Measurements from ENCODE around the gene CARD16. TPM values are rescaled to one million over a fixed set of nuclear protein-coding genes. Genes with fewer than 3 reads are reported as not detected.
"Not testable (repeated sequence)": the region's sequence is repeated elsewhere in the genome, so short reads cannot be mapped to it uniquely, and the experiment has no call there.

The CARD16 gene
- total RNA-seq, result 4.2 TPM

DNA sequence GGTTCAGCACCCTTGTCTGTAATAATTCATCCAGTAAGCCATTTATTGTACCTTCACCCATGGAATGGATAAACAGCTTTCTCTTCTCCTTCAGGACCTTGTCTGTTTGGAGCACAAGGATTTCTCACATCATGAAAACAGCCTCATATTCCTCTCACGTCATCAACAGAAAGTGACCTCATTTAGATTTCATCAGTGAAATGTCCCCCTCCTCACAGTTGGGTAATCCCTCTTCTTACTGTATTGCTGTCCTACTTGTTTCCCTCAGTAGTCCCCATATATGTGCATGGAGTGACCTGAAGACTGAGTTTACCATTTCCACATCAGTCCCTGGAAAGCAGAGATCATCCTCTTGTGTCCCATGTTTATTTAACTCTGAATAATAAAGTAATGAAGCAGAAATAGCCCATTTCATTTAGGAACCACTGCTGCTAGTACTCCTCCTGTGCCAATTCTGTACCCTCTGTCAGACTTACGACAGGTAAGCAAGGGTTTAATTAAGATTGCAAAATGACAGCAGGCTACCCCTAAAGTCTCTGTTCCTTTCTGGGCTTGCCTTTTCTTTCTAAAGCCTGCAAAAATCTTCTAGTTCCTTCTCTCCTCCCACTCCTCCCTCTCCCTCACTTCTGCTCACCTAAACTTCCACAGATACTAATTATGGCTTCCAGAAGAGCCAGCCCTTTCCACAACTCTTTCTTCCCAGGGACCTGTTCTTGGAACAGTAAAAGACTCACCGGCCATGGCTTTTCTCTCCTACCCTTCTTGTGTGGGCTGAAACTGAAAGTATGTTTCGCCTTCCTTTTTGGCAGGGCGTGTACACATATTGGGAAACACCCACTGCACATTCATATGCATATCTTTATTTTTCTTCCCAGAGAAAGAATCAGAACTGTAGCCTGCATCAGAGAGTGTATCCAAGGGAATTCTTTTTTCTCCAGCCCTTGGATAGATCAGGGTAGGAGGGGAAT is at the start of gene CARD16:
CARD16 (minus strand) TSS at position 779 of the 968 bp plus-strand sequence; CDS start at position 741, 38 bp downstream.
- not testable (repeated sequence) for H3K36me3 ChIP-seq (ENCODE audit: control insufficient read depth in 3 of 3, insufficient read depth in 3 of 3, low read length in 3 of 3); H3K27me3 ChIP-seq (ENCODE audit: control insufficient read depth in 3 of 3, insufficient read depth in 3 of 3, low read length in 3 of 3); H3K9me3 ChIP-seq (ENCODE audit: control insufficient read depth in 3 of 3, low read length in 3 of 3); H3K4me1 ChIP-seq (ENCODE audit: control insufficient read depth in 3 of 3, insufficient read depth in 3 of 3, low read length in 3 of 3)
- peak within 1 kb of the TSS; percentile 64 for H3K27ac ChIP-seq (ENCODE audit: low read depth, low read length)
- peak within 1 kb of the TSS in 1 of 3 donors; percentile 44 for H3K9ac ChIP-seq (ENCODE audit: low read depth in 1 of 3, low read length in 3 of 3)
- H3K4me3 ChIP-seq (ENCODE audit: low read length in 3 of 3), result peak within 1 kb of the TSS; percentile 49 to 59 (median 56)

DNA sequence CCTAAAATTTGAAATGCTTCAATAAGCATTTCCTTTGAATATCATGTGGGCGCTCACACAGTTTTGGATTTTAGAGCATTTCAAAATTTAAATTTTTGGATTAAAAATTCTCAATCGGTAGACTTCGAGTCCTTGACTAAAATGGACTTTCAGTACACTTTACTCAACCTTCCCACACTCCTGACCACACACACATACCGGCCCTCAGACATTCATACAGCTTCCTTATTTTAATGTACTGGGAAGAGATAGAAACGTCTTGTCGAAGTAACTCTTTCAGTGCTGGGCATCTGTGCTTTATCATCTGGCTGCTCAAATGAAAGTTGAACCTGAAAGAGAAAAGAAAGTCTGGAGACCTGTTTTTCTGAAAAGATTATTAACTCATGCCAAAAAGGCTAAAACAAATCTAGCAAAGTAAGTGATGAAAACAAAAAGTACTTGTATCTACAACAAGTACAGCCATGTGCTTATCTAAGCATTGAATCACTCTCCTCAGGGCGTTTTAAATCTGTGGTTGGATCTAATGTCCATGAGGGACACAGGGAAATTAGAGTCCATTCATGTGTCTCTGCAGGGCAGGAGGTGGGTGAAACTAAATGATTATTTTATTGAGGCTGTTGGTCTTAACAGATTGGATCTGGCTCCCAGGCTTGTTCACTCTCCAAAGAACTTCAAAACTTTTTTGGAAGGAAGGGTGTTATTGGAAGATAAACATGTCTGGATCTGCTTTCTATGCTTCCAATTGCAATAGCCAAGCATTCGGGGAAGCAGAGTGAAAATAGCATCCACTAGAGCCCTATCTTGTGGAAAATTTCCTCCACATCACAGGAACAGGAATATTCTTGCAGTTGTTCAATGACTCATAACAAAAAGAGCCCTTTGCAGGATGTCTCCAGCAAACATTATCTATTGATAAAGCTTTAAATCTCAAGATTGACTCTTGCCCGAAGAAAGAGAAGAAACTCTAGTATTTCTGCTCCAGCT is 47.4 kb upstream of the CARD16 start:
- H3K4me1 ChIP-seq (ENCODE audit: control insufficient read depth in 3 of 3, insufficient read depth in 3 of 3, low read length in 3 of 3), result no peaks in the 10 kb centered on the region
- no peak overlapping the region for H3K4me3 ChIP-seq (ENCODE audit: low read length in 3 of 3)
- H3K9ac ChIP-seq (ENCODE audit: low read depth in 1 of 3, low read length in 3 of 3), result no peak overlapping the region
- H3K36me3 ChIP-seq (ENCODE audit: control insufficient read depth in 3 of 3, insufficient read depth in 3 of 3, low read length in 3 of 3), result no peaks in the 10 kb centered on the region
- H3K9me3 ChIP-seq (ENCODE audit: control insufficient read depth in 3 of 3, low read length in 3 of 3), result no peaks in the 10 kb centered on the region
- no peak overlapping the region for H3K27ac ChIP-seq (ENCODE audit: low read depth, low read length)
- no peaks in the 10 kb centered on the region for H3K27me3 ChIP-seq (ENCODE audit: control insufficient read depth in 3 of 3, insufficient read depth in 3 of 3, low read length in 3 of 3)

DNA sequence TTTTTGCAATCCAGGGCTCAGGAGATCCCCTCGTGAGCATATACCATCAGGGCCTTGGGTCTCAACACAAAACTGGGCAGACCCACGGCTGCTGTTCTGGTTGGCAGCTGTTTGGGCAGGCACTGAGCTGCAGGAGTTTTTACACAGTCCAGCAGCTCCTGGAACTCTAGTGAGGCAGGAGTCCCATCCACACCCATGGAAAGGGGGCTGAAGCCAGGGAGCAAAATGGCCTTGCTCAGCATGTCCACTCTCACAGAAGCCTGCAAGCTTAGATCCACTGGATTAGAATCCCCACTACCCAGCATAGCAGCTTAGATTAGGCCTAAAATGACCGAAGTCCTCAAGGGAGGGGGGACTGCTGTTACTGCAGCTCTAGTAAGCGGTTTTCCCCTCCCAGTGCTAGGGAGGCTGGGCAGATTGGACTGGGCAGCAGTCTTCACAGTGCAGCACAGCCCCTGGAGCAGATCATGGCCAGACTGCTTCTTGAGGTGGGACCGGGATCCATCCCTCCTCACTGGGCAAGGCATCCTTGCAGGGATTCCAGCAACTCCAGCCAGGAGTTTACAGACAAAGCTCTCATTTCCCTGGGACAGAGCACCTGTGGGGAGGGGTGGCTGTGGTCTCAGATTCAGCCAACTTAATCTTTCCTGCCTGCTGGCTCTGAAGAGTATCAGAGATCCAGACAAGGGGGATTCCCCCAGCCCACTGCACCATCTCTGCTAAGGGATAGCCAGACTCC is 36.4 kb upstream of the CARD16 start:
- H3K4me3 ChIP-seq (ENCODE audit: low read length in 3 of 3), result no peak overlapping the region
- no peaks in the 10 kb centered on the region for H3K9me3 ChIP-seq (ENCODE audit: control insufficient read depth in 3 of 3, low read length in 3 of 3)
- H3K27ac ChIP-seq (ENCODE audit: low read depth, low read length), result no peak overlapping the region
- H3K27me3 ChIP-seq (ENCODE audit: control insufficient read depth in 3 of 3, insufficient read depth in 3 of 3, low read length in 3 of 3), result no peaks in the 10 kb centered on the region
- no peak overlapping the region for H3K9ac ChIP-seq (ENCODE audit: low read depth in 1 of 3, low read length in 3 of 3)
- H3K4me1 ChIP-seq (ENCODE audit: control insufficient read depth in 3 of 3, insufficient read depth in 3 of 3, low read length in 3 of 3), result peaks cover 0 to 8% (median 2%) of the 10 kb centered on the region in 3 donors
- no peaks in the 10 kb centered on the region for H3K36me3 ChIP-seq (ENCODE audit: control insufficient read depth in 3 of 3, insufficient read depth in 3 of 3, low read length in 3 of 3)

DNA sequence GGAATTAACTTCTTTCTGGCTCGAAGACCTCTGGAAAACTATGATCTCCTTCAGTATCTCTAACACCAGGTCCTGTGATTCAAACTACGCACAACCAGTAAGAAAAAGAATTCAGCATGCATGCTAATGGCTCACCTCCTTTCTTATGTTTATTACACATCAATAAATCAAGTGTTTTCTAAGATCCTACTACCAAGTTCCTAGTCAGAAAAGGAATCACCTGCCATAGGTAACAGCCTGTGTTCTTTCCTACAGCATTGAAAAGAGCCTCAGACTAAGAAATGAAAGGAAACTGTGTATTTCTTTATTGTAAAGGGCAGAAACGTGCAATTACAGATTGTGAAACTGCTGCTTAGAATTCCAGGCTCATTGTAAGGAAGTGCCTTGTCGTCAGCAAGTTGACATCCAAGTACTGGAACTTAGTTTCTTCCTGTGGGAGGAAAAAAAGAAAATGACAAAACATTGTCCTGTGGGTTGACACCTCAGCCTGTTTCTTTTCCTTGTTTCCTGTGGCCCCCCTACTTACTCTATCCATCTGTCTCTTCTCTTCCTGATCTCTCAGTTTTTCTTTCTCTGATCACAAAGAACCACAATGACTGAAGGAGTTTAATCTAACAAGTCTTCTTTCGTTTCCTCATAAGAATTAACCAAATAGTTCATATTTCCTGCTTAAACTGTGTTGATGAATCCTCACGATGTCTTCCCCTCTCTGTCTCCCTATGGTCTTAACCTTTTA is 35.2 kb upstream of the CARD16 start:
- H3K9ac ChIP-seq (ENCODE audit: low read depth in 1 of 3, low read length in 3 of 3); H3K4me1 ChIP-seq (ENCODE audit: control insufficient read depth in 3 of 3, insufficient read depth in 3 of 3, low read length in 3 of 3); H3K27ac ChIP-seq (ENCODE audit: low read depth, low read length); H3K27me3 ChIP-seq (ENCODE audit: control insufficient read depth in 3 of 3, insufficient read depth in 3 of 3, low read length in 3 of 3); H3K36me3 ChIP-seq (ENCODE audit: control insufficient read depth in 3 of 3, insufficient read depth in 3 of 3, low read length in 3 of 3); H3K4me3 ChIP-seq (ENCODE audit: low read length in 3 of 3); H3K9me3 ChIP-seq (ENCODE audit: control insufficient read depth in 3 of 3, low read length in 3 of 3): not testable (repeated sequence)

DNA sequence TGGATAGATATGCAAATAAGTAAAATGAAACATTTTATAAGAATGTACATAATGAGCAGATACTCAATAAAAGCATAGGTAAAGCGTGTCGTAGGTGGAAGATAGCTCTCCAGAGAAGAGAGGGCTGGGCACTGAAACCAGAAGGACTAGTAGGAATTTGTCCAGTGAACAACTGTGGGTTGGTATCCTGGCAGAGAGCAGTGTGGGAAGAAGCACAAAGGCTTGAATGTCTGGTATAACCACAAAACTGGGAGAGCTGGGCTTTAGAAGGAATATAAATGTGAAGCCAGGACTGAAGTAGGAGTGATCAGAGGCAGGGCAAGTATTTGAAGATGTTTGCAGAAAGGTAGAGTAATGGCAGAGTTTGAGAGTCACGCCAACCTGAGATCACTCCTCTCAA is 33.1 kb upstream of the CARD16 start:
- Histone ChIP-seq H3K4me1 (ENCODE audit: control insufficient read depth in 3 of 3, insufficient read depth in 3 of 3, low read length in 3 of 3) (peaks cover 0 to 8% (median 2%) of the 10 kb centered on the region in 3 donors), H3K27me3 (ENCODE audit: control insufficient read depth in 3 of 3, insufficient read depth in 3 of 3, low read length in 3 of 3) (no peaks in the 10 kb centered on the region), H3K9ac (ENCODE audit: low read depth in 1 of 3, low read length in 3 of 3) (no peak overlapping the region), H3K36me3 (ENCODE audit: control insufficient read depth in 3 of 3, insufficient read depth in 3 of 3, low read length in 3 of 3) (no peaks in the 10 kb centered on the region), H3K27ac (ENCODE audit: low read depth, low read length) (no peak overlapping the region), H3K9me3 (ENCODE audit: control insufficient read depth in 3 of 3, low read length in 3 of 3) (no peaks in the 10 kb centered on the region), H3K4me3 (ENCODE audit: low read length in 3 of 3) (no peak overlapping the region)

DNA sequence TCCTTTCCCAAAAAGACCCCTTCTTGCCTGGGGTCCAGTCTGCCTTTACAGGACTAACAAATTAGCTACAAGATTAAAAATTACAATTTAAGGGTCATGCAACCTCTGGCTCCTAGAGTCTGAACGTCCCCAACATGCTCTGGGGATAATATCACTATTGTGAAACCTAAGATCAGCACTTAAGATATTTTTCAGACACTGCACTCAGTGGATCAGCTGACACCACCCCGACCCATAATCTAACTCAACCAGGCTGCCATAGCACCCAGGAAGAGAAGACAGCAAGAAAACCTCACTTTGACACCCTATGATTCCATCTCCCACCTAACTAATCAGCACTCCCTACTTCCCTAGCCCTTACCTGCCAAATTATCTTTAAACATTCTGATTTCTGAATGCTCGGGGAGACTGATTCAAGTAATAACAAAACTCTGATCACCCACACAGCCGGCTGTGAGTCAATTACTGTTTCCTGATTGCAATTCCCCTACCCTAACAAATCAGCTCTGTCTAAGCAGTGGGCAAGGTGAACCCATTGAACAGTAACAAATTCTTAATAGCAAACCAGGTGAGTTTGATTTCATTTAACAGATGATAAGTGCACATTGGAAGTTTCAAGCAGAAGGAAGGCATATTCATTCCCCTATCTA is 32.1 kb upstream of the CARD16 start:
- not testable (repeated sequence) for H3K4me1 ChIP-seq (ENCODE audit: control insufficient read depth in 3 of 3, insufficient read depth in 3 of 3, low read length in 3 of 3); H3K4me3 ChIP-seq (ENCODE audit: low read length in 3 of 3); H3K27me3 ChIP-seq (ENCODE audit: control insufficient read depth in 3 of 3, insufficient read depth in 3 of 3, low read length in 3 of 3); H3K9me3 ChIP-seq (ENCODE audit: control insufficient read depth in 3 of 3, low read length in 3 of 3); H3K27ac ChIP-seq (ENCODE audit: low read depth, low read length); H3K9ac ChIP-seq (ENCODE audit: low read depth in 1 of 3, low read length in 3 of 3); H3K36me3 ChIP-seq (ENCODE audit: control insufficient read depth in 3 of 3, insufficient read depth in 3 of 3, low read length in 3 of 3)

DNA sequence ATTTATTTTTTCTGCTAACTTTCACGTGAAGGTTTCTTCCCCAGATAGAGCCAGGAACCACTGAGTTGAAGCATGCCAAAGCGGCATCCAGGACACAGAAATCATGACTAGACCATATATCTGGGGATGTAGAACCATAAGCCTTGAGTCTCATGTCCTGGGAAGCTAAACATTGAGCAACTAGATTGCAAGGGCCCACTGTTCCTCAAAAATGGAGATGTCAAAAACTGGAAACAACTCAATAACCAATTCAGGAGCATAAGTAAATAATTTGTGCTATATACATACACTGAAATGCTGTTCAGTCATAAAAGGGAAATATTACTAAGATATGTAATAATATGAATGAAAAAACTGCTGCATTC is 29.0 kb upstream of the CARD16 start:
- H3K27ac ChIP-seq (ENCODE audit: low read depth, low read length), result no peak overlapping the region

DNA sequence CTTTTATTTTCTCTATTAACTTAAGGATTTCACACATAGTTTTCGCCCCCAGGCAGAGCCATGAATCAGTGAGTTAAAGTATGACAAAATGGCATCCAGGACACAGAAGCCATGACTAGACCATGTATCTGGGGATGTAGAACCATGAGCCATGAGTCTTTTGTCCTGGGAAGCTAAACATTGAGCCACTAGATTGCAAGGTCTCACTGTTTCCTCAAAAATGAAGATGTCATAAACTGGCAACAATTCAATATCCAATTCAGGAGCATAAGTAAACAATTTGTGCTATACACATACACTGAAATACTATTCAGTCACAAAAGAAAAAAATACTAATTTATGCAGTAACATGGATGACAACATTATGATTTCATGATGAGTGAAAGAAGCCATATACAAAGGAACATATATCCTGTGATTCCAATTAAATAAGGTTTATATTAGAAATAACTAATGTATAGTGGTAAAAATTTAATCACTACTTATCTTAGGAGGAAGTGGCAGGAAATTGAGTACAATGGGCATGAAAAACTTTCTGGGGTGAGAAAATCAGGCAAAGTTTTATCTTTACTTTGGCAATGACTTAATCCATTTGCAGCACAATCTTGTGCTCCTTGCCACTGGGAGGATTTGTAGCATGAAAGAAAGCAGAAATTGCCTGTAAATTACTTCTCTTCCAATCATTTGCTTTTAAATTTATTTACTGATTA is 28.5 kb upstream of the CARD16 start:
- H3K9me3 ChIP-seq (ENCODE audit: control insufficient read depth in 3 of 3, low read length in 3 of 3), result no peaks in the 10 kb centered on the region
- H3K27me3 ChIP-seq (ENCODE audit: control insufficient read depth in 3 of 3, insufficient read depth in 3 of 3, low read length in 3 of 3), result no peaks in the 10 kb centered on the region
- no peak overlapping the region for H3K27ac ChIP-seq (ENCODE audit: low read depth, low read length)
- H3K4me1 ChIP-seq (ENCODE audit: control insufficient read depth in 3 of 3, insufficient read depth in 3 of 3, low read length in 3 of 3), result peaks cover 0 to 8% (median 0%) of the 10 kb centered on the region in 3 donors
- H3K4me3 ChIP-seq (ENCODE audit: low read length in 3 of 3), result no peak overlapping the region
- no peaks in the 10 kb centered on the region for H3K36me3 ChIP-seq (ENCODE audit: control insufficient read depth in 3 of 3, insufficient read depth in 3 of 3, low read length in 3 of 3)
- no peak overlapping the region for H3K9ac ChIP-seq (ENCODE audit: low read depth in 1 of 3, low read length in 3 of 3)

More for the DNA sequence above, 29.0 kb upstream of the CARD16 start:
- H3K9me3 ChIP-seq (ENCODE audit: control insufficient read depth in 3 of 3, low read length in 3 of 3), result no peaks in the 10 kb centered on the region
- no peak overlapping the region for H3K4me3 ChIP-seq (ENCODE audit: low read length in 3 of 3)
- H3K36me3 ChIP-seq (ENCODE audit: control insufficient read depth in 3 of 3, insufficient read depth in 3 of 3, low read length in 3 of 3), result no peaks in the 10 kb centered on the region
- H3K4me1 ChIP-seq (ENCODE audit: control insufficient read depth in 3 of 3, insufficient read depth in 3 of 3, low read length in 3 of 3), result peaks cover 0 to 8% (median 0%) of the 10 kb centered on the region in 3 donors
- no peaks in the 10 kb centered on the region for H3K27me3 ChIP-seq (ENCODE audit: control insufficient read depth in 3 of 3, insufficient read depth in 3 of 3, low read length in 3 of 3)
- no peak overlapping the region for H3K9ac ChIP-seq (ENCODE audit: low read depth in 1 of 3, low read length in 3 of 3)

All from skeletal muscle tissue (tissue), 4 donors.